Measurements from ENCODE around the gene ANKRD66.

The ANKRD66 gene

DNA sequence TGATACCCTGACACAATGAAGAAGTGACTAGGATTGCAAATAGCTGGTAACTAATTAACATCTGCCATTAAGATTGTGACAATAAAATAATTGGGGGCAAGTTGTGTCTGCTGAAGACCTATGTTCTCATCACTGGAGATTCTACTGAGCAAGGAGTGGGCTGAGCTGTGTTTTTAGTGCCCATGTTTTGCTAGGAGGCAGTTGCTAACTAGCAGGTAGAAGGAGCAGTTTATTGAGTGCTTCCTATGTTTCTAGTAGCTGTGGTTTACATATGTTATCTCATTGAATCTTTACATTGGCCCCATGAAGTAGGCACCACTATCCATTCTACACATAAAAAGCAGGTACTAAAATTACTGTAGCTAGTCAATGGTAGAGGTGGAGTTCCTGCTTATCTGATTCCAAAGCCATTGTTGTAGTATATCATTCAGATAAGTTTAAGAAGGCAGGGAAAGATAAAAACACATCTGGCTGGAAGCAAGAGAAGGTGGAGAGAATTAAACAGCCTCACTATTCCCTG, 43.7 kb downstream of the ANKRD66 start:
- DNase-seq (ENCODE audit: low spot score): no peak

DNA sequence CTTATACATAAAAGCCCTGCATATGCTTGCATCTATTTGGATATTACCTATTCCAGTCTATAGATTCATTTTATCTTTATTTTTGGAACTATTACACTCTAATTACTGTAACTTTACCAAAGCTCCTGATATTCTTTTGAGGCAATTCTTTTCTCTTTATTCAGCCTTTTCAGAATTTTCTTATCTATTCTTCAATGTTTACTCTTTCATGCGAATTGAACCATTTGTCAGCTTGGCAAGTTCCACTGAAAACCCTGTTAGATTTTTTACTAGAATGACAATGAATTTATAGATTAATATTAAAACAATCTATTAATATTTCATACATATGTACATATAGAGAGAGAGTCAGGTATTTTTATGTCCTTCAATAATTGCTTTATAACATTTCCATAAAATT, 45.9 kb downstream of the ANKRD66 start:
- no peak for DNase-seq (ENCODE audit: low spot score)

DNA sequence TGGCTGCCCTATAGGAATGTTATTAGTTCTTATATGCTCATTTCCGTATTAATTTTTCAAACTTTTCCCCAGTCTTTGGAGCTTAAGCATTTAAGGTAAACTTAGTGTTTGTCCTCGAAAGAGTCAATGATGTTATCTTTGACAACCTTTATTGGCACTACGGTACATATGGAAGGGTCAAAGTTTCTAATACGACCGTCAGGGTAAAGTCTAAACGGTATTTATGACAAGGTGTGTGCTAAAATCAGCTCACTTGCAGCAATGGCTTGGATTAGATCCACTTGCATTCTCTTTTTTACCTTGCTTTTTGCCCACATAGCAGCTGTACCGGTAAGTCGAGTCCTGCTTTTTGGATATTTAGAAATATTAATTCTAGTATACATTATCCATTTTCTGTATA, 46.4 kb downstream of the ANKRD66 start, which contains the start of gene MEP1A:
MEP1A (plus strand) TSS at position 252 of the 400 bp plus-strand sequence; CDS start at position 262, 10 bp downstream.
- no peak for DNase-seq (ENCODE audit: low spot score)

DNA sequence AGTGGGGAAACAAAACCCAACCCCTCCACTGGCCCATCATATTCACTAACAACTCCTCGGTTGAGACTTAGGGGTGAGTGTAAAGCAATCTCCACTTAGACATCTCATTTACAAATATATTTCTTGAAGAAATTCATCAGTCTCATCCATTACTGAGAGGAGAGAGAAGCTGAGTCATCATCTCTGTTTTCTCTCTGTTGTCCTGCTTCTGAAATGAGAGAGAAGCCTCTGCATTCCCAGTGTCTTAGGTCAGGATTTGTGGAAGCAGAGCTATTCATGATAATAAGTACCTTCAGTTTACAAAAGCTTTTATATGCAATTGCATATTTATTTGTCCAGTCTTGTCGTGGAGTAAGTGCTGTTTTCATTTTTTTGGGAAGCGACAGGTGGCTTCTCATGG, 47.3 kb downstream of the ANKRD66 start:
- DNase-seq (ENCODE audit: low spot score): no peak

DNA sequence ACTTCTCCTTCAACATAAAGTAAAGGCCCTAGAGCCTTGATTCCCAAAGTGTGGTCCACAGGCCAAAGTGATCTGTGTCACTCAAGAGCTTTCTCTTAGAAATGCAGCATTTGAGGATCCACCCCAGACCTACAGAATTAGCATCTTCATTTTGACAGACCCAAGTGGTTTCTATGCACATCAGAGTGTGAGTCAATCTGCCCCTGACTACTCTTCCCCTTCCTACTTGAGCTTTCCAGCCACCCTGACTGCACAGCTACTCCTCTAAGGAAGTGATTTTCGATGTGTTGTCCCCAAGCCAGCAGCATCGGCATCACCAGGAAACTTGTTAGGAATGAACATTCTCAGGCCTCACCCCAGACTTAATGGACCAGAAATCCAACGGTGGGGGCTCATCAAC, 49.1 kb downstream of the ANKRD66 start:
- no peak for DNase-seq (ENCODE audit: low spot score)

DNA sequence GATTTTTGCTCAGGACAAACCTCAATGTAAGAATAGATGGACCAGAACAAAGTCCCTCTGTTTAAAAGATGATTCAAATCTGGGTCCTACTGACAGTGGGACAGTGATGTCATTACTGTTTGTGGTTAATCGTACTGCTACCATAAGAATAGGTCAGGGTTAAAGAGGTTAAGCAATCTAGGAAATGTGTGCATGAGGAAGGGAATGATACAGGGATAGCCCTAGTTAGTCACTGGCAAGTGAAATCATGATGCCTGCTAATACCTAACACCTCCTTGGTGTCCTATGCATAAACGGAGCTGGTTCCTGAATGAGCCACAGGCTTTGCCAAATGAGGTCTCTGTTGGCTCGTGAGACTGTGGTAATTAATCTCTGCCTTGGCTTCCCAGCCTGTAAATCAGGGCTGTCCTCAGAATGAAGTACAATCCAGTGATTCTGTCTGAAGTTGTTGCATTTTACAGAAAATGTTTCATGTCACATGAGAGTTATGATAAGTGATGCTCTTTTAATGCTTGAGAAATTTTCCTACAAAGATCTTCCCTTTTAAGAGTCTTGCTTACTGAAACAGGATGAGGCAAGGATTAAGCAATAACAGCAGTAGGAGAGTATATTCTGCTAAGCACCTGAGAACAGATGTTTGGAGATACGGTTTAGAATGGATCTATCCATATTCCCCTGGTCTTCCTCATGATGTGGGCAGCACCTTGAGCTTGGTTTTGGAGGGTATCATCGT, 50.3 kb downstream of the ANKRD66 start:
- no peak for DNase-seq (ENCODE audit: low spot score)

DNA sequence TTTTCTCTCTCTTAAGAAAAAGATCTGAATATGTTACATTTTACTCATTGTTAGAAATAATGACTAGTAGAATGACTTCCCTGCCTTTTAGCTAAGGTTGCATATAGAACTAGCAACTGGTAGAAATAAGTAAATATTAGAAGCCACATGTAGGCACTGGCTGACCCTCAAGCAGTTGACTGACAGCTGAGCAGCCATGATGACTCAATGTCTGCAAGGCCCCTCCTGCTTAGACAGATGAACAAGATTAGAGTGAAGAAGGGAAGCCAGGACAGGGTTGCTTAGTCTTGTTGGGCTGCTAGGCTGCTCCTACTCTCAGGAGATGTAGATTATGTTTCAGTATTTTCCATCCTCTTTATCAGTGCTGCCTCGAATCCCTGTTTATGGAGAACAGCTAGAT, 52.9 kb downstream of the ANKRD66 start:
- DNase-seq (ENCODE audit: low spot score): no peak

DNA sequence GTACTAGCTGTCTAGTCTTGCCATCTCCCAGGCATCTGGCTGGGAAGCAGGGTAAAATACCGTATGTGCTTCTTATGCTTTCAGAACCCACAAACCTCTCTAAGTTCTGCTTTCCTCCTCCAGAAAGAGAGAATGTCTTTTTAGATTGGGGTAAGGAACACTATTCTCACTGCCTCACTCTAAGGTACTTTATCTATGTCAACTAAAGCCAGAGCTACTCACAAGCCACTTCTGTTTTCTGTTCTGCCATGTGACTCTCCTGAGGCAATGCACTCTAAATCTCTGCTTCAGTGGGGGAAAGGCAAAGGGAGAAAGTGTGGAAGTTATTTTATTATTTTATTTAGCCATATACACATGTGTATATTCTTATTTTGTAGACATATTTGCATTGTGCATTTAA, 62.1 kb downstream of the ANKRD66 start:
- no peak for DNase-seq (ENCODE audit: low spot score)
